NCI-H1930 (cell line): ENCODE data around the gene KCNQ1.

Experiments
- DNase-seq, 2 experiments: peaks; one replicate each; lab custom pipeline; 2025; lab: John Stamatoyannopoulos, UW

KCNQ1 gene

GRCh38 chr11:2766166-2766565, 321.4 kb downstream of the KCNQ1 start:
- no peak for DNase-seq

DNA sequence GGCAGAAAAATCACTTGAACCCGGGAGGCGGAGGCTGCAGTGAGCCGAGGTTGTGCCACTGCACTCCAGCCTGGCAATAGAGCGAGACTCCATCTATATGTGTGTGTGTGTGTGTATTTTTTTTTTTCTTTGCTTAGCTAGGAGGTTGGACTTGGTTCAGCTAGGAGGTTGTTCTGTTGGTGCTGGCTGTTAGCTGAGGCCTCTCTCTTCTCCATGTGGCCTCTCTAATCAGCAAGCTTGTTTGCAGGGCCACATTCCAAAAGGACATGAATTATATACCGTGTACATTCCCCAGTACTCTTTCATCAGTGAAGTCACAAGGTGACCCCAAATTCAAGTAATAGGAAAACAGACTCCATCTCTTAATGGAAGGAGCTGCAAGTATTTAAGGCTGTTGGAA, 322.3 kb downstream of the KCNQ1 start:
- DNase-seq = no peak

GRCh38 chr11:2767801-2768200, 323.0 kb downstream of the KCNQ1 start:
- DNase-seq = no peak

DNA sequence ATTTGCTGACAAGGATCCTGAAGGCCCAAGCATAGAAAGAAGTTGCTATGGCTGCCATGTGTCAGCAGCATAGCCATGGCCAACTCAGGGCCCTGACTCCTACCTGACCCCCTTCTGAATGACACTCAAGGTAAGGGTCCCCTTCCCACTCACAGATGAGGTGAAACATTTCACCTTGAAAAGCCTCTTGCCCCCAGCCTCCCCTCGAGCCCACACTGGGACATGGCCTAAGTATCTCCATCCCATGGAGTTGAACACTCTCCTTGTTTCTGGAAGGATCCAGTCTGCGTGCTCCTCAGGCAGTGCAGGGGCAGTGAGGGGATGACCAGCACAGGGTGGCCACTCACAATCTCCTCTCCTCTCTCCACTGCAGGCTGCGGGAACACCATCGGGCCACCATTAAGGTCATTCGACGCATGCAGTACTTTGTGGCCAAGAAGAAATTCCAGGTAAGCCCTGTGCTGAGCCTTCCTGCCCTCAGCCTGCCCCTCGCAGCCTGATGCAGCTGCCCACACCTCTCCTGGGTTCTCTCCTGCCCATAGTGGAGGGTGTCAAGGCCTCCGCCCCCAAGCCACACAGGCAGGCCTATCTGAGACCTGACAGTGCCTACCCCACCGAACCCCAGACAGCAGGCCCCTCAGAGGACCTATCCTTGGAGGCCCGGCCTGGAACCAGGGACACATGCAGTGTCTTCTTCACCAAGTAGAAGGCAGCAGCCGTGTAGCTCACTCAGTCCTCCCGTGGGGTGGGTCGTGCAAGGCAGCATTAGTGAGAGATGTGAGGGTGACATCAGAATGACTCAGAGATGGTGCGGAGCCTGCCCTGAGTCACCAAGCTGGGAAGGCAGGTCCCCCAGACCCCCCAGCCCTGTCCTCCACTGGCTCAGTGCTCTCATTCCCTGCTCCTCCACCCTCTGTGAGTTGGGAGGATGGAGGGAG, 323.9 kb downstream of the KCNQ1 start:
- DNase-seq = no peak

GRCh38 chr11:2769409-2770095, 324.7 kb downstream of the KCNQ1 start:
- DNase-seq = no peak

DNA sequence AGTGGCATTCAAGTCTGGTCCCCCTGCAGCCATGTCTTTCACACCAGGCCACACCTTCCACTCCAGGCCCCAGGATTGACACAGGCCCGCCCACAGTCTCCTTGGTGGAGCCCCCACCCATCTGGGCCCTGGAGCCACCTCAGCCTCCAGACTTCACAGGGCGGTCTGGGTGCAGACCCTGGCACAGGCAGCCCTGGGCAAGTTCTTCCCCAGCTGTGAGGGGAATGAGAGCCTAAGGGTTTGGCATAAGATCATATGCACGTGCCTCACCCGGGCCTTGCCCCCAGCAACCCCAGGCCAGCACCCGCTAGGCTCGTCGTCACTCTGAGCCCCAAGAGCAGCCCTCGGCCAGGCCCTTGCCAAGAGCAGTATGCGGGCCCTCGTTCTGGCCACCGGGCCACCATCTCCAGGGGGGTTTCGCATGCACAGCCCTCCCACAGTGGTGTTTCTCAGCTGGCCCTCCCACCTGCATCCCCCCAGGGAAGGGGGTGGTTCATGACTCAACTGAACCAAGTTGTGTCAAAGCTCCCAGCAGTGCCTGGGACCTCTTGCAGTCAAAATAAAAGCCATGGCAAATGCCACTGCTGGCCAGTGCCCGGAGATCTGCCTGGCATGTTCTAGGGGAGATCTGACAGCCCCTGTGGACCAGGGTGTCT, 325.4 kb downstream of the KCNQ1 start:
- DNase-seq = no peak

DNA sequence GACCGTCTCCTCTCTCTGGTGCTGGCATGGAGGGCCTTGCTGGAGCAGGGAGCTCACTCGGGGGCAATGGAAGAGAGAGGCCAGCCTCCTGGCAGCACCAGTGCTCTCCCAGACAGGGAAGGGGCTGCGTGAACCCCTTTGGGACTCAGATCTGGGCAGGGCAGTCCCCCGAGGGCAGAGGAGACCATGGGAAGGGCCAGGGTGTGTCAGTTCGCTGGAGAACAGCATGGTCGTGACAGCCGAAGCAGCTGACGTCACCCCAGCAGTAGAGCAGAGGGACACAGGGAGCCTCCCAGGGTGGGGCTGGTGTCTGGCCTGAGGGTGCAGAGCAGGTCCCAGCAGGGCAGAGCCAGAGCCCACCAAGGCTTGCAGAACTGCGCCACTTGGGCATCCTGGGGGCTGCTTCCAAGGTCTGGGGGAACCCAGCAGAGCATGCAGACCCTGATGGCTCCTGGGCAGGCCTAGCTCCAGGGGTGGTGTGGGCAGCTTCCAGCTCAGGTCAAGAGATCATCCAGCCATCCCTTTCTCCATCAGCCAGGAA, 326.0 kb downstream of the KCNQ1 start:
- no peak for DNase-seq

GRCh38 chr11:2771758-2772466, 327.1 kb downstream of the KCNQ1 start:
- no peak for DNase-seq

- DNase-seq = no peak
Observed at GRCh38 chr11:2772544-2773031, 327.8 kb downstream of the KCNQ1 start.

DNA sequence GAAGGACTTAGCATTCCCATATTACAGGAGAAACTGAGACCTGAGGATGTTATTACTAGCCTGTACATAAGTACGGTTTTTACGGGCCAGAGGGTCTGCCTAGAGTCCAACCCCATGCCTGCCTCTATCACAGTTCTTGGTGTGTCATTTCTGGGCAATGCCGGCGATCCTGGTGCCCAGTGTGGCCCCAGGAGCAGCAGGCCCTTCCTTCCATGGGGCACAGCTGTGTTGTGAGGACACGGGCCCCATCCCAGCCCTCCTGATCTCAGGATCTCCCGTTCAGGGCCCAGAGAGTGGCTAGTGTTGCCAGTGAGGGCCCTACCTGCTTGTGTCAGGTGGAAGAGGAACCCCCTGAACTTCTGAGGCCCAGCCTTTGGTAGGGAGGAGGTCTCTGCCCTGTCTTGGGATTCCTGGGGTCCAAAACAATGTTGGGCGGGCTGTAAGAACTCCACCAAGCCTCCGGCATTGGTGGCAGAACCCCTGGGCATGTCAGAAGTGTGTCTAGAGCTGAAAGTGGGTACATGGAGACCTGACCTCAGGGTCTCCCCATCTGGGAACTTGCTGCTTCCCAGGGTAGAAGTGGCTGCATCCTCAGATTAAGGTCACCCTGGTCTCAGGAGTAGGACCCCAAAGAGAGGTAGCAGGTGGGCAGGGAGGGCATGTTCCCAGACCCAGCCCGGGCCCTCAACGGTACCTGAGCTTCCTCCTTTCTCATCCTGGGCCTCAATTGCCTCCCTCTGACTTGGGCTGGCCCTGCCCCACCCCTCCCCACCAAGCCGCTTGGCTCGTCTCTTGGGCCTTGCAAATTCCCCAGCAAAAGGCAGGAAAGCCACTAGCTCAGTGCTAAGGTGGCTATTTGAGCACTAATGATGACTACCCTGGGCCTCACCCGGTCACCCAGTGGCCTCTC, 329.6 kb downstream of the KCNQ1 start:
- no peak for DNase-seq

DNA sequence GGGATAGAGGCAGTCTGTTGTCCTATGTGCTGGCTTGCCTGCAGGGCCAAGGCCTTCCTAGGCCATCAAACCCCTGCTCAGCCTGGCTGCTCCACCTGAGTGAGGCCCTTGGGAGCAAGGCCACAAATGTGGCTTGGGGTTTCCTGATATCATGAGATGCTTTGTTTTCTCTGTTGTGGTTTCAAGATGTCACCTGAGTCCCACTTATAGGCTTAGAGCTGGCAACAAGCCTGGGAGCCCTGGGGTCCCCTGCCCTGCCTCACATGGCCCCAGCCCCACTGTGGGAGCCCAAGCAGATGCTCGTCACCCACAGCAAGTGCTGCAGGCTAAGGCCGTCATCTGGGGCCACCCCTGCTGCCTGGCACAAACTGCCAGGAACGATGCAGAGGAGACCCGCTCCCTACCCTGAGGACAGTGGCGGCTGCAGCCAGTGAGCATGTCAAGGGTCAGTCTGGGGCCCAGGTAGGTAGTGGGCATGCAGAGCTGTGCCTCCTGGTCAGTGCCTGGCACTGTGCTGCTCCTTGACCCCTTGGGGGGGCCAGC, 330.3 kb downstream of the KCNQ1 start:
- no peak for DNase-seq

DNA sequence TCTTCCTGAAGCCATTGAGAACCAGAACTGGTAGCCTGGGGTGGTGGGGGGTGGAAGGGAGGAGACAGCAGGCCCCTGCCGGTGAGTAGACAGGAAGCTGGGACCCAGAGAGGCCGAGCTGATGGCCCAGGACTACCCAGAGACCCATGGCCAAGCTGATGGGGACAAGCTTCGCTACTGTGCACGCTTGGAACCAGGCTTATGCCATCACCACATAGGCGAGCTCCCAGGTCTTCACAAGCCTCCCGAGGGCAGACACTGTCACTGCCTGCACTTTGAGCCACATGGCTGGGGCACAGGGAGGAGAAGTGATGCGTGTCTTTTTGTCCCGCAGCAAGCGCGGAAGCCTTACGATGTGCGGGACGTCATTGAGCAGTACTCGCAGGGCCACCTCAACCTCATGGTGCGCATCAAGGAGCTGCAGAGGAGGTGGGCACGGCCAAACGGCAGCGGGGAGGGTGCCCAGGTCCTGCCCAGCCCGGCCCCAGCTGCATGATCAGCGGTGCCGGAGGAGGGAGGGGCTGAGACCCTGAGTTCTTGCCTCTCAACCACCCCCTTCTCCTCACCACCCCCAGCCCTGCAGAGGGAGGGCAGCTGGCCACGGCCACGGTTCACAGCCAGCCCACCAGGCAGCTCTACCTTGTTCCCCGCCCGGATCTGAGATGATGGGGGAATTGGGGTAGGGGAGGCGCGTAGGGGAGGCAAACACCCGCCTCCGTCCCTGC, 331.0 kb downstream of the KCNQ1 start:
- DNase-seq = no peak

DNA sequence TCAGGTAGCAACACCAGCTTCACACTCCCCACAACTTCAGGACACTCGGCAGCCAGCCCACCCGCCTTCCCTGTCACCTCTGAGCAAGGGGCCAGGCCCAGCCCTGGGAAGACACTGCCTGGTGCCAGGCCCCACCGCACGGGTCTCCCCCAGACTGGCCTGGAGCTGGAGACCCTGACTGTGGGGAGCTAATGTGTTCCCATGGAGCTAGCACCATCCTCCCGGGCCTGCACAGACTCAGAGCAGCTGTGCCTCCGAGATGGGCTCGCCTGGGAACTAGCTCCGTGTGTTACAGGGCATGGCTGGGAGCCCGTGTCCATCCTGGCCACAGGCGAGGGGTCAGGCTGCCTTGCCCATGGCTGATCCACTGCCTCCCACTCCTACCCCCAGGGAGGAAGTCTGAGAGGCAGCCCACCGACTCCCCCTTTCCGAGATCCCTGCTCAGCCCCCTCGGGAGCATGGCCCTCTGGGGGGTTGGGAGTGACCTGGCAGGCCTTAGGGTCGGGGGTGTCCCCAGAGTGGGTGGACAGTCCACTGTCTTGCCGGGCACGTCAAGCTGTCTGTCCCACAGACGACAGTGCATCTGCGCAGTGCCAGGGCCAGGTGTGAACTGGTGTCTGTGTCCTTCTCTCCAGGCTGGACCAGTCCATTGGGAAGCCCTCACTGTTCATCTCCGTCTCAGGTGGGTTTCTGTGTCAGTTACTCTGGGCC, 331.7 kb downstream of the KCNQ1 start:
- no peak for DNase-seq

- DNase-seq = no peak
Observed at GRCh38 chr11:2777386-2777785, 332.6 kb downstream of the KCNQ1 start.

GRCh38 chr11:2777871-2778629, 333.2 kb downstream of the KCNQ1 start:
- no peak for DNase-seq

DNA sequence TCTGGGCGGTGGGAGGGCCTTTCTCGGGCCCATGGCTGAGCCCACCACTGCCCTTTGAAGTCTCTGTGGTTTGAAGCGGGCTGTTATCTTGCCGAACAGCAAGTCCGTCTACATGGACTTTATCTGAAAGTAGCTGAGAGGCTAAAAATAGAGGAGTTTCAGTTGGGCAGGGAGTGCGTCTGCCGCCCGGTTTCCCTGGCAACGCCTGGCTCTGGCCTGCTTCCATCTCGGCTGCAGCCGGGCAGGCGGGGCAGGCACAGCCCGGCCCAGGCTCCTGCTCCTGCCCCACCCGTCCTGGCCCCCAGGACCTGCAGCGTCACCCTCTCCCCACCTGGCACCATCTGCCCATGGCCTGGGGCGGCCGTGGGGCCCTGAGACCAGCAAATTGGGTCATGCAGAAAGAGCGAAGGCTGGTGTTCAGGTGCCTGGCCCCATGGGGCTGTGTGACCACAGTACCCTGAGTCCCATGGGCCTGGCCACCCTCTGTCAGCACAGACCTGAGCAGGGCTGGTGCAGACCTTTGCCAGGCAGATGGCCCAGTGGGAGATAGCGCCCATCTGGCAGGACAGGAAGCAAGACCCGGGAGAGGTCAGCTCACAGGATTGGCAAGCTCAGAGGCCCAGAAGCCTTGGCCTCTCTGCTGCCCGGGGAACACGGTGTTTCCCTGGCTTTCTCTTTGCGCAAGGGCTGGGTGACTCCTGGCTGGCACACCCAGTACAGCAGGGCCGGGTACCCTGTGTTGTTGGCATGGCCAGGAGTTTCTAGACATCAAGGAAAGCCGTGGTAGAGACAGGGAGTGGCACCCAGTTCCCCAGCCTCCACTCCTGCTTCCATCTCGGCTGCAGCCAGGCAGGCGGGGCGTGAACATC, 334.1 kb downstream of the KCNQ1 start:
- no peak for DNase-seq

DNA sequence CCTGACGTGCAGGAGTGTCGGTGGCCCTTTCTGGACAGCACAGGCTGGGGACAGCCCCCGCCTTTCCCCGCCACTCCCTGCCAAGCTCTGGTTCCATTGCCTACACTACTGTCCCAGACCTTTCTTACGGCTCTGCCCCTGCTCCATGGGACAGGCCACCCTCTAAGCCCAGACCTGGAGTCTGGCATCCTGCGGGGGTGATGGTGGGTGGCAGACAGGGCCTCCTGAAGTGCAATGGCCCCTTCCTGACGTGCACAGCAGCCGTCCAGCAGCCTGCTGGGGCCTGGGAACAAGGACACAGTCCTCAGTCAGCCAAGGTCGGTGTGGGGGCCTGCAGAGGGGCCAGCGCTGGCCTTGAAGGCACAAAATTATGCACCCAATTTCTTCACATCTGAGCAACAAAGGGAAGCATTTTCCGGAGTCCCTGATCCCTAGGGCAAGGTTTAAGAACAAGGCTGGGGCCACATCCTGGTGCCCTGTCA, 334.7 kb downstream of the KCNQ1 start:
- DNase-seq = no peak
